Measurements from ENCODE around the gene MAS1. TPM values are rescaled to one million over a fixed set of nuclear protein-coding genes. Genes with fewer than 3 reads are reported as not detected.
A peak's percentile ranks its signal among the peaks of the same experiment; 100 is the strongest.

Gene MAS1
- total RNA-seq, 1 experiment from 2014 or later: not detected

- H3K27me3 ChIP-seq (ENCODE audit: control insufficient read depth, insufficient read depth, low read length): no peaks in the 10 kb centered on the region
- CTCF ChIA-PET: no interaction called here
- in situ Hi-C loops (cut with HindIII; ENCODE audit: low pct_unique_long_range_greater_than_20kb, low sequenced_read_pairs): no loop called here
- H3K4me1 ChIP-seq (ENCODE audit: control insufficient read depth, insufficient read depth, low read length): peaks cover 5% of the 10 kb centered on the region; the same call in 1 of the 2 replicates
- ATAC-seq: peak; percentile 38; the same call in 1 of the 2 replicates
- no peak for DNase-seq (ENCODE audit: low read depth, low spot score)
- TF ChIP-seq CTCF (IDR thresholded peaks at IDR 0.05) (peak; percentile 43; the same call in 1 of the 2 replicates), TCF7L2 (IDR thresholded peaks at IDR 0.05; ENCODE audit: low read depth, low read length) (no peak), SIN3A (IDR thresholded peaks at IDR 0.05; ENCODE audit: borderline replicate concordance, insufficient read depth, low read depth, low read length) (no peak), REST (IDR thresholded peaks at IDR 0.05; ENCODE audit: insufficient read depth in 1 of 2, low read depth in 2 of 2, low read length in 1 of 2) (no peak)
- H3K36me3 ChIP-seq (ENCODE audit: control insufficient read depth, insufficient read depth, low read length): no peaks in the 10 kb centered on the region
- no TSS peak for BruUV-seq (replicated peaks)
- POLR2A ChIA-PET: interaction anchor here (0.5 kb wide), 1 partner anchor 72 kb away, joined by 3 read pairs; no protein-coding TSS in a partner anchor
- no peak overlapping the region; a peak in 1 of 4 replicates for H3K4me3 ChIP-seq (ENCODE audit: low read depth in 2 of 2, low read length in 2 of 2)
- no peak overlapping the region for H3K27ac ChIP-seq (ENCODE audit: low read length)
- H3K9me3 ChIP-seq (ENCODE audit: control insufficient read depth, insufficient read depth, low read depth, low read length): no peaks in the 10 kb centered on the region
- intact Hi-C loops (cut with micrococcal nuclease; ENCODE audit: unreplicated experiment): no loop called here
Measured at GRCh38 chr6:159852877-159853276, 37.9 kb upstream of the MAS1 start.

- CTCF ChIA-PET: no interaction called here
- no peak overlapping the region for H3K27ac ChIP-seq (ENCODE audit: low read length)
- no peak for ATAC-seq
- no peak overlapping the region for H3K4me3 ChIP-seq (ENCODE audit: low read depth in 2 of 2, low read length in 2 of 2)
- intact Hi-C loops (cut with micrococcal nuclease; ENCODE audit: unreplicated experiment) (no loop called here), in situ Hi-C loops (cut with HindIII; ENCODE audit: low pct_unique_long_range_greater_than_20kb, low sequenced_read_pairs) (no loop called here)
- no peaks in the 10 kb centered on the region for H3K9me3 ChIP-seq (ENCODE audit: control insufficient read depth, insufficient read depth, low read depth, low read length)
- peaks cover 5% of the 10 kb centered on the region; the same call in 1 of the 2 replicates for H3K4me1 ChIP-seq (ENCODE audit: control insufficient read depth, insufficient read depth, low read length)
- no peaks in the 10 kb centered on the region for H3K36me3 ChIP-seq (ENCODE audit: control insufficient read depth, insufficient read depth, low read length)
- DNase-seq (ENCODE audit: low read depth, low spot score): no peak
- TF ChIP-seq POLR2AphosphoS5 (IDR thresholded peaks at IDR 0.05; ENCODE audit: low read depth, low read length): no peak
- TF ChIP-seq SIN3A (IDR thresholded peaks at IDR 0.05; ENCODE audit: borderline replicate concordance, insufficient read depth, low read depth, low read length): no peak
- TF ChIP-seq TCF7L2 (IDR thresholded peaks at IDR 0.05; ENCODE audit: low read depth, low read length): no peak
- no peak for TF ChIP-seq REST (IDR thresholded peaks at IDR 0.05; ENCODE audit: insufficient read depth in 1 of 2, low read depth in 2 of 2, low read length in 1 of 2)
- TF ChIP-seq CTCF (IDR thresholded peaks at IDR 0.05): no peak
- H3K27me3 ChIP-seq (ENCODE audit: control insufficient read depth, insufficient read depth, low read length): no peaks in the 10 kb centered on the region
- BruUV-seq (replicated peaks): no TSS peak
- POLR2A ChIA-PET: no interaction called here
Measured at GRCh38 chr6:159853754-159854153, 37.0 kb upstream of the MAS1 start.
